H9 (cell line): Measurements from ENCODE around the gene JAG2. TPM values are rescaled to one million over a fixed set of nuclear protein-coding genes. Genes with fewer than 3 reads are reported as not detected.

ENCODE experiments used
- DNase-seq: peaks from one replicate; pipeline ENCODE4 v3.0.0-alpha.2; 2017
- H2AFZ ChIP-seq: one replicate; pipeline ENCODE4 v1.6.1; 2013; ENCODE audit warnings: mild to moderate bottlenecking, low read length, control low read depth, moderate library complexity
- H2AK5ac ChIP-seq: 2 replicates; pipeline ENCODE4 v1.6.1; 2013; ENCODE audit warnings: low read length, control low read depth, mixed read lengths; ENCODE audit not compliant: insufficient read length
- H2BK120ac ChIP-seq: one replicate; pipeline ENCODE4 v1.6.1; 2013; ENCODE audit warnings: low read depth, mild to moderate bottlenecking, low read length, control low read depth, inconsistent platforms; ENCODE audit not compliant: poor library complexity, severe bottlenecking
- H2BK12ac ChIP-seq: 2 replicates; pipeline ENCODE4 v1.6.1; 2013; ENCODE audit warnings: low read length, control low read depth, mixed read lengths, low read depth; ENCODE audit not compliant: insufficient read length
- H2BK15ac ChIP-seq: 2 replicates; pipeline ENCODE4 v1.6.1; 2013; ENCODE audit warnings: low read depth, low read length, control low read depth
- H2BK20ac ChIP-seq: one replicate; pipeline ENCODE4 v1.6.1; 2013; ENCODE audit warnings: low read depth, mild to moderate bottlenecking, low read length, control low read depth, inconsistent platforms; ENCODE audit not compliant: poor library complexity, severe bottlenecking
- H2BK5ac ChIP-seq: 2 replicates; pipeline ENCODE4 v1.6.1; 2013; ENCODE audit warnings: low read length, control low read depth, mixed read lengths; ENCODE audit not compliant: insufficient read length
- H3K14ac ChIP-seq: 2 replicates; pipeline ENCODE4 v1.6.1; 2013; ENCODE audit warnings: low read length, control low read depth; ENCODE audit not compliant: insufficient read depth
- H3K18ac ChIP-seq: 2 replicates; pipeline ENCODE4 v1.6.1; 2013; ENCODE audit warnings: low read depth, mild to moderate bottlenecking, mixed read lengths, low read length, control low read depth; ENCODE audit not compliant: insufficient read length
- H3K23ac ChIP-seq: 2 replicates; pipeline ENCODE4 v1.6.1; 2013; ENCODE audit warnings: low read length, control low read depth, mixed read lengths, low read depth; ENCODE audit not compliant: insufficient read length
- H3K23me2 ChIP-seq: 2 replicates; pipeline ENCODE4 v1.6.1; 2013; ENCODE audit warnings: low read depth, mild to moderate bottlenecking, mixed read lengths, low read length, control low read depth; ENCODE audit not compliant: insufficient read length, poor library complexity, severe bottlenecking
- H3K27ac ChIP-seq: 2 replicates; pipeline ENCODE4 v1.5.1; 2013; ENCODE audit warnings: low read length, control low read depth, mixed read lengths, low read depth; ENCODE audit not compliant: insufficient read length
- H3K27me3 ChIP-seq: 2 replicates; pipeline ENCODE4 v1.6.1; 2013; ENCODE audit warnings: low read length, control low read depth, inconsistent platforms; ENCODE audit not compliant: insufficient read depth
- H3K4ac ChIP-seq: 2 replicates; pipeline ENCODE4 v1.6.1; 2013; ENCODE audit warnings: low read depth, mild to moderate bottlenecking, control low read depth, inconsistent platforms, low read length, moderate library complexity
- H3K4me1 ChIP-seq: 2 replicates; pipeline ENCODE4 v1.6.1; 2013; ENCODE audit warnings: low read length, control low read depth, inconsistent platforms; ENCODE audit not compliant: insufficient read depth
- H3K4me2 ChIP-seq: 2 replicates; pipeline ENCODE4 v1.6.1; 2013; ENCODE audit warnings: low read length, control low read depth, mixed read lengths; ENCODE audit not compliant: insufficient read length, insufficient read depth
- H3K56ac ChIP-seq: 2 replicates; pipeline ENCODE4 v1.6.1; 2013; ENCODE audit warnings: low read depth, mild to moderate bottlenecking, mixed read lengths, low read length, control low read depth; ENCODE audit not compliant: insufficient read length
- H3K79me1 ChIP-seq: 2 replicates; pipeline ENCODE4 v1.6.1; 2013; ENCODE audit warnings: low read depth, mild to moderate bottlenecking, moderate library complexity, low read length, control low read depth, inconsistent platforms; ENCODE audit not compliant: insufficient read depth, poor library complexity, severe bottlenecking
- H3K79me2 ChIP-seq: 2 replicates; pipeline ENCODE4 v1.6.1; 2013; ENCODE audit warnings: low read length, control low read depth, inconsistent platforms; ENCODE audit not compliant: insufficient read depth
- H3K9ac ChIP-seq: 2 replicates; pipeline ENCODE4 v1.6.1; 2013; ENCODE audit warnings: low read length, control low read depth, mixed read lengths; ENCODE audit not compliant: insufficient read length; ENCODE audit errors: extremely low read depth
- H3K9me3 ChIP-seq: one replicate; pipeline ENCODE4 v1.6.1; 2013; ENCODE audit warnings: low read depth, low read length, inconsistent platforms; ENCODE audit not compliant: control insufficient read depth
- H3T11ph ChIP-seq: one replicate; pipeline ENCODE4 v1.6.1; 2013; ENCODE audit warnings: mild to moderate bottlenecking, low read length, control low read depth, inconsistent platforms
- H4K20me1 ChIP-seq: one replicate; pipeline ENCODE4 v1.6.1; 2013; ENCODE audit not compliant: control insufficient read depth, insufficient read length, insufficient read depth
- H4K5ac ChIP-seq: 2 replicates; pipeline ENCODE4 v1.6.1; 2013; ENCODE audit warnings: low read depth, mild to moderate bottlenecking, mixed read lengths, low read length, control low read depth; ENCODE audit not compliant: insufficient read length
- H4K8ac ChIP-seq: replicated peaks from 2 replicates; pipeline ENCODE4 v1.6.1; 2013; ENCODE audit warnings: low read length, control low read depth, mixed read lengths, low read depth; ENCODE audit not compliant: insufficient read length
- H4K91ac ChIP-seq: 2 replicates; pipeline ENCODE4 v1.6.1; 2013; ENCODE audit warnings: low read depth, mild to moderate bottlenecking, moderate library complexity, mixed read lengths, low read length, control low read depth; ENCODE audit not compliant: insufficient read length
- H3K27ac Mint-ChIP-seq, 3 experiments: 2 replicates in 2 of 3; 3 replicates in 1 of 3; pipeline ENCODE4 v1.8.0; 2020 to 2021; ENCODE audit warnings: mixed read lengths in 3 of 3, mild to moderate bottlenecking in 1 of 3, moderate library complexity in 1 of 3
- H3K27me3 Mint-ChIP-seq: 2 replicates; pipeline ENCODE4 v1.8.0; 2021; ENCODE audit warnings: low read depth, mild to moderate bottlenecking, moderate library complexity, mixed read lengths
- H3K36me3 Mint-ChIP-seq, 3 experiments: 2 replicates in 2 of 3; 3 replicates in 1 of 3; pipeline ENCODE4 v1.8.0; 2020 to 2021; ENCODE audit warnings: low read depth in 3 of 3, mixed read lengths in 3 of 3; ENCODE audit not compliant: insufficient read depth in 1 of 3
- H3K4me1 Mint-ChIP-seq, 2 experiments: 2 replicates each; pipeline ENCODE4 v1.8.0; 2020; ENCODE audit warnings: mixed read lengths in 2 of 2
- H3K4me3 Mint-ChIP-seq, 2 experiments: 2 replicates in 1 of 2; 3 replicates in 1 of 2; pipeline ENCODE4 v1.8.0; 2020 to 2021; ENCODE audit warnings: mild to moderate bottlenecking in 2 of 2, mixed read lengths in 2 of 2, moderate library complexity in 1 of 2
- H3K9me3 Mint-ChIP-seq, 2 experiments: 2 replicates in 1 of 2; 3 replicates in 1 of 2; pipeline ENCODE4 v1.8.0; 2020; ENCODE audit warnings: mild to moderate bottlenecking in 2 of 2, mixed read lengths in 2 of 2, moderate library complexity in 1 of 2
- CTCF ChIP-seq: fragments of 200-600 bp; sonication (generic); conservative IDR thresholded peaks from 3 replicates; pipeline ENCODE4 v1.8.0; 2021; ENCODE audit warnings: antibody characterized with exemption, mild to moderate bottlenecking
- WGBS: extraction: QIAGEN DNeasy Blood & Tissue Kit; methylation state at CpG from one replicate; pipeline ENCODE4 v1.1.7; 2013; ENCODE audit warnings: missing lambda C conversion rate, low lambda C conversion rate, mixed read lengths; ENCODE audit not compliant: insufficient read length; ENCODE audit errors: extremely low coverage; 5-methylcytosine and 5-hydroxymethylcytosine counted together
- total RNA-seq: library from RNA; stranded (reverse); gene quantifications from 2 replicates; pipeline ENCODE4 v1.2.1, GENCODE V29; 2021

JAG2 gene
- total RNA-seq, 1 experiment from 2014 or later = 11.4 TPM

- no peaks in the 10 kb centered on the region for H3K27me3 ChIP-seq
- H3K4ac ChIP-seq = no peak overlapping the region
- no peak overlapping the region; the same call in 1 of the 2 replicates for H3K14ac ChIP-seq
- no peaks in the 10 kb centered on the region for H3K4me1 ChIP-seq
- no peak overlapping the region for H3K18ac ChIP-seq
- H4K8ac ChIP-seq = no peak overlapping the region
- no peaks in the 10 kb centered on the region for H3K79me2 ChIP-seq
- no peaks in the 10 kb centered on the region for H3K9me3 ChIP-seq
- no peak overlapping the region for H2BK15ac ChIP-seq
- no peak overlapping the region for H3K4me2 ChIP-seq
- no peak overlapping the region for H2BK12ac ChIP-seq
- Mint-ChIP-seq H3K27me3 (no peaks in the 10 kb centered on the region), H3K4me3 (no peak overlapping the region), H3K36me3 (no peaks in the 10 kb centered on the region), H3K9me3 (no peaks in the 10 kb centered on the region), H3K27ac (no peak overlapping the region; a peak in 1 of 7 replicates), H3K4me1 (no peaks in the 10 kb centered on the region)
- H2BK20ac ChIP-seq = no peak overlapping the region
- no peak overlapping the region for H2AFZ ChIP-seq
- H2BK5ac ChIP-seq = no peak overlapping the region
- no peaks in the 10 kb centered on the region for H3K79me1 ChIP-seq
- H4K5ac ChIP-seq = no peak overlapping the region
- H4K20me1 ChIP-seq = no peaks in the 10 kb centered on the region
- H4K91ac ChIP-seq = no peak overlapping the region
- TF ChIP-seq CTCF = no peak
- no peak overlapping the region for H3K56ac ChIP-seq
- H3K23ac ChIP-seq = no peak overlapping the region
- WGBS = no CpG with 5 or more reads among the region's 27 CpGs
- no peaks in the 10 kb centered on the region for H3K23me2 ChIP-seq
- no peak overlapping the region for H3T11ph ChIP-seq
- no peak for DNase-seq
- H3K9ac ChIP-seq = no peak overlapping the region
- H2BK120ac ChIP-seq = no peak overlapping the region
- no peak overlapping the region for H3K27ac ChIP-seq
- H2AK5ac ChIP-seq = no peak overlapping the region
Measured at GRCh38 chr14:105148604-105149145, 19.9 kb downstream of the JAG2 start.
